Liver (tissue), 9 donors: ENCODE results near the gene EDDM3A. TPM values are rescaled to one million over a fixed set of nuclear protein-coding genes. Genes with fewer than 3 reads are reported as not detected.

Experiments used
- DNase-seq: peaks from one replicate; pipeline ENCODE4 v3.0.0-alpha.2; 2017; ENCODE audit warnings: low spot score
- H3K27ac ChIP-seq, 2 donors: one replicate each; pipeline ENCODE4 v1.7.0; 2013; ENCODE audit warnings: inconsistent platforms in 2 of 2, low read length in 2 of 2, control low read depth in 1 of 2, low read depth in 1 of 2, mild to moderate bottlenecking in 1 of 2
- H3K27me3 ChIP-seq, 4 donors: one replicate each; pipeline versions ENCODE4 v1.6.1 to v1.7.0; 2013; ENCODE audit warnings: low read length in 3 of 4, inconsistent platforms in 1 of 4, mild to moderate bottlenecking in 1 of 4, moderate library complexity in 1 of 4; ENCODE audit not compliant: control insufficient read depth in 4 of 4, insufficient read depth in 4 of 4
- H3K36me3 ChIP-seq, 4 donors: one replicate each; pipeline versions ENCODE4 v1.6.1 to v1.7.0; 2013; ENCODE audit warnings: low read length in 3 of 4, mild to moderate bottlenecking in 3 of 4, low read depth in 1 of 4, moderate library complexity in 1 of 4; ENCODE audit not compliant: control insufficient read depth in 4 of 4, insufficient read depth in 3 of 4
- H3K4me1 ChIP-seq, 4 donors: one replicate each; pipeline versions ENCODE4 v1.6.1 to v1.7.0; 2013; ENCODE audit warnings: low read length in 3 of 4, mild to moderate bottlenecking in 3 of 4, moderate library complexity in 1 of 4; ENCODE audit not compliant: control insufficient read depth in 4 of 4, insufficient read depth in 4 of 4
- H3K4me3 ChIP-seq, 3 donors: one replicate each; pipeline versions ENCODE4 v1.6.1 to v1.7.0; 2013; ENCODE audit warnings: low read length in 3 of 3, control low read depth in 1 of 3, low read depth in 1 of 3, mild to moderate bottlenecking in 1 of 3
- H3K9ac ChIP-seq, 2 donors: one replicate each; pipeline ENCODE4 v1.7.0; 2013; ENCODE audit warnings: low read length in 2 of 2, mild to moderate bottlenecking in 2 of 2, moderate library complexity in 2 of 2, control low read depth in 1 of 2, low read depth in 1 of 2
- H3K9me3 ChIP-seq, 4 donors: one replicate each; pipeline versions ENCODE4 v1.6.1 to v1.7.0; 2013; ENCODE audit warnings: low read length in 3 of 4; ENCODE audit not compliant: control insufficient read depth in 4 of 4
- EGR1 ChIP-seq, 2 donors: IDR thresholded peaks; 2 replicates each; pipeline ENCODE4 v1.6.1; 2016 to 2018; ENCODE audit warnings: antibody characterized with exemption in 2 of 2, low read depth in 2 of 2
- FOXA1 ChIP-seq: IDR thresholded peaks from 2 replicates; pipeline ENCODE4 v1.6.1; 2016; ENCODE audit warnings: antibody characterized with exemption
- FOXA2 ChIP-seq: IDR thresholded peaks from 2 replicates; pipeline ENCODE4 v1.6.1; 2016; ENCODE audit warnings: antibody characterized with exemption
- GABPA ChIP-seq, 2 donors: IDR thresholded peaks in 1 of 2; conservative IDR thresholded peaks in 1 of 2; 2 replicates each; pipeline ENCODE4 v1.6.1; 2016; ENCODE audit warnings: antibody characterized with exemption in 2 of 2, mild to moderate bottlenecking in 1 of 2, moderate library complexity in 1 of 2
- HNF4A ChIP-seq, 2 donors: conservative IDR thresholded peaks; 2 replicates each; pipeline ENCODE4 v1.6.1; 2016; ENCODE audit warnings: antibody characterized with exemption in 2 of 2, mild to moderate bottlenecking in 2 of 2
- HNF4G ChIP-seq: IDR thresholded peaks from 2 replicates; pipeline ENCODE4 v1.6.1; 2016; ENCODE audit warnings: antibody characterized with exemption
- NR2F2 ChIP-seq: IDR thresholded peaks from 2 replicates; pipeline ENCODE4 v1.6.1; 2016; ENCODE audit warnings: antibody characterized with exemption
- RAD21 ChIP-seq, 2 donors: IDR thresholded peaks; 2 replicates each; pipeline ENCODE4 v1.6.1; 2016; ENCODE audit warnings: antibody characterized with exemption in 2 of 2, mild to moderate bottlenecking in 2 of 2
- RXRA ChIP-seq, 2 donors: IDR thresholded peaks; 2 replicates each; pipeline ENCODE4 v1.6.1; 2017 to 2018; ENCODE audit warnings: antibody characterized with exemption in 2 of 2, mild to moderate bottlenecking in 1 of 2
- SP1 ChIP-seq: IDR thresholded peaks from 2 replicates; pipeline ENCODE4 v1.6.1; 2018; ENCODE audit warnings: antibody characterized with exemption, mild to moderate bottlenecking
- TAF1 ChIP-seq: conservative IDR thresholded peaks from 2 replicates; pipeline ENCODE4 v1.6.1; 2016; ENCODE audit warnings: antibody characterized with exemption, mild to moderate bottlenecking
- YY1 ChIP-seq: IDR thresholded peaks from 2 replicates; pipeline ENCODE4 v1.6.1; 2016; ENCODE audit warnings: antibody characterized with exemption, mild to moderate bottlenecking
- WGBS: extraction: QIAGEN DNeasy Blood & Tissue Kit; methylation state at CpG from one replicate; pipeline ENCODE4 v1.1.7; 2013; 5-methylcytosine and 5-hydroxymethylcytosine counted together
- polyA plus RNA-seq, 2 donors: library from polyadenylated mRNA; stranded (reverse) in 1 of 2; unstranded in 1 of 2; fragments of 200-250 nt in 1 of 2; fragments of >200 nt in 1 of 2; fragmentation: Nextera tagmentation in 1 of 2; extraction: Ambion mirVana in 1 of 2; gene quantifications; one replicate each; pipeline versions ENCODE4 v1.2.1 to v1.2.3, GENCODE V29; 2013 to 2015
- total RNA-seq, 2 donors: library from RNA; depleted of rRNA; stranded (reverse); fragments of >200 nt; gene quantifications; one replicate each; pipeline ENCODE4 v1.2.3, GENCODE V29; 2014
- TF ChIP-seq, protein P1 (sequence below): fragments of 150-350 bp; IDR thresholded peaks from 2 replicates; pipeline ENCODE4 v1.5.1; 2017; ENCODE audit warnings: improper control_type of control experiment, low read depth, low read length; ENCODE audit not compliant: missing input control
- TF ChIP-seq, protein P2 (sequence below): IDR thresholded peaks from 2 replicates; pipeline ENCODE4 v1.6.1; 2016; ENCODE audit warnings: antibody characterized with exemption, mild to moderate bottlenecking
- TF ChIP-seq, protein P3 (sequence below): IDR thresholded peaks from 2 replicates; pipeline ENCODE4 v1.6.1; 2016; ENCODE audit warnings: antibody characterized with exemption
- TF ChIP-seq, protein P4 (sequence below): IDR thresholded peaks from 2 replicates; pipeline ENCODE4 v1.6.1; 2016; ENCODE audit warnings: antibody characterized with exemption
- TF ChIP-seq, protein P5 (sequence below): IDR thresholded peaks from 2 replicates; pipeline ENCODE4 v1.6.1; 2016; ENCODE audit warnings: antibody characterized with exemption
- donor health status: healthy.
- donor health status: healthy.
- donor health status: healthy.
- donor health status: healthy.
- donor health status: healthy.

EDDM3A gene
- total and polyA plus RNA-seq, 4 donors = not detected

DNA sequence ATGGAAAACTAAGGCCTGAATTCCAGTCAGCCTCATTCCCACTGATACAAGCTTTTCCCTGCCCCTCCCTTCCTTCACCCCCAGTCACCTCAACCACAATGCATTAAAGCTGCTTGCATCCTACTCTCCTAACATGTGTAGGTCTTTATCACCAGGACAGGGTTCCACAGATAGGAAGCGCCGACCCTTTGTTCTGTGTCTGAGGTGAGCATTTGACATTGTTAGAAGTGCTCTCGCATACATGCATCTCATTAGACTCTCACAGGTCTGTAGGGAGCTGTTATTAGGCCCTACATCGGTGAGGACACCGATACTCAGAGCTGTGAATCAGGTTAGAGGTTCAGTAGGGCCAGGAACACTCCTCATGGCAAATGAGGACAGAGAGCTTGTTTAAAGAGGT, 13.2 kb upstream of the EDDM3A start:
- Histone ChIP-seq H3K4me1 (no peaks in the 10 kb centered on the region), H3K27me3 (no peaks in the 10 kb centered on the region), H3K4me3 (no peak overlapping the region), H3K36me3 (no peaks in the 10 kb centered on the region), H3K9ac (no peak overlapping the region), H3K9me3 (no peaks in the 10 kb centered on the region), H3K27ac (no peak overlapping the region)
- WGBS = 83% methylated on average over 5 of the region's 5 CpGs
- TF ChIP-seq, protein P1, sequence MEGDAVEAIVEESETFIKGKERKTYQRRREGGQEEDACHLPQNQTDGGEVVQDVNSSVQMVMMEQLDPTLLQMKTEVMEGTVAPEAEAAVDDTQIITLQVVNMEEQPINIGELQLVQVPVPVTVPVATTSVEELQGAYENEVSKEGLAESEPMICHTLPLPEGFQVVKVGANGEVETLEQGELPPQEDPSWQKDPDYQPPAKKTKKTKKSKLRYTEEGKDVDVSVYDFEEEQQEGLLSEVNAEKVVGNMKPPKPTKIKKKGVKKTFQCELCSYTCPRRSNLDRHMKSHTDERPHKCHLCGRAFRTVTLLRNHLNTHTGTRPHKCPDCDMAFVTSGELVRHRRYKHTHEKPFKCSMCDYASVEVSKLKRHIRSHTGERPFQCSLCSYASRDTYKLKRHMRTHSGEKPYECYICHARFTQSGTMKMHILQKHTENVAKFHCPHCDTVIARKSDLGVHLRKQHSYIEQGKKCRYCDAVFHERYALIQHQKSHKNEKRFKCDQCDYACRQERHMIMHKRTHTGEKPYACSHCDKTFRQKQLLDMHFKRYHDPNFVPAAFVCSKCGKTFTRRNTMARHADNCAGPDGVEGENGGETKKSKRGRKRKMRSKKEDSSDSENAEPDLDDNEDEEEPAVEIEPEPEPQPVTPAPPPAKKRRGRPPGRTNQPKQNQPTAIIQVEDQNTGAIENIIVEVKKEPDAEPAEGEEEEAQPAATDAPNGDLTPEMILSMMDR = no peak
- TF ChIP-seq FOXA1 (no peak), HNF4G (no peak), NR2F2 (no peak), HNF4A (conservative IDR thresholded peaks at IDR 0.05) (no peak), YY1 (no peak), EGR1 (IDR thresholded peaks at IDR 0.05; ENCODE audit: low read depth in 2 of 2) (no peak), GABPA (IDR thresholded peaks at IDR 0.05 in 1 of 2, conservative IDR thresholded peaks at IDR 0.05 in 1 of 2) (no peak), RXRA (IDR thresholded peaks at IDR 0.05) (no peak), RAD21 (IDR thresholded peaks at IDR 0.05) (no peak)
- TF ChIP-seq, protein P2, sequence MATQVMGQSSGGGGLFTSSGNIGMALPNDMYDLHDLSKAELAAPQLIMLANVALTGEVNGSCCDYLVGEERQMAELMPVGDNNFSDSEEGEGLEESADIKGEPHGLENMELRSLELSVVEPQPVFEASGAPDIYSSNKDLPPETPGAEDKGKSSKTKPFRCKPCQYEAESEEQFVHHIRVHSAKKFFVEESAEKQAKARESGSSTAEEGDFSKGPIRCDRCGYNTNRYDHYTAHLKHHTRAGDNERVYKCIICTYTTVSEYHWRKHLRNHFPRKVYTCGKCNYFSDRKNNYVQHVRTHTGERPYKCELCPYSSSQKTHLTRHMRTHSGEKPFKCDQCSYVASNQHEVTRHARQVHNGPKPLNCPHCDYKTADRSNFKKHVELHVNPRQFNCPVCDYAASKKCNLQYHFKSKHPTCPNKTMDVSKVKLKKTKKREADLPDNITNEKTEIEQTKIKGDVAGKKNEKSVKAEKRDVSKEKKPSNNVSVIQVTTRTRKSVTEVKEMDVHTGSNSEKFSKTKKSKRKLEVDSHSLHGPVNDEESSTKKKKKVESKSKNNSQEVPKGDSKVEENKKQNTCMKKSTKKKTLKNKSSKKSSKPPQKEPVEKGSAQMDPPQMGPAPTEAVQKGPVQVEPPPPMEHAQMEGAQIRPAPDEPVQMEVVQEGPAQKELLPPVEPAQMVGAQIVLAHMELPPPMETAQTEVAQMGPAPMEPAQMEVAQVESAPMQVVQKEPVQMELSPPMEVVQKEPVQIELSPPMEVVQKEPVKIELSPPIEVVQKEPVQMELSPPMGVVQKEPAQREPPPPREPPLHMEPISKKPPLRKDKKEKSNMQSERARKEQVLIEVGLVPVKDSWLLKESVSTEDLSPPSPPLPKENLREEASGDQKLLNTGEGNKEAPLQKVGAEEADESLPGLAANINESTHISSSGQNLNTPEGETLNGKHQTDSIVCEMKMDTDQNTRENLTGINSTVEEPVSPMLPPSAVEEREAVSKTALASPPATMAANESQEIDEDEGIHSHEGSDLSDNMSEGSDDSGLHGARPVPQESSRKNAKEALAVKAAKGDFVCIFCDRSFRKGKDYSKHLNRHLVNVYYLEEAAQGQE = no peak
- TF ChIP-seq, protein P3, sequence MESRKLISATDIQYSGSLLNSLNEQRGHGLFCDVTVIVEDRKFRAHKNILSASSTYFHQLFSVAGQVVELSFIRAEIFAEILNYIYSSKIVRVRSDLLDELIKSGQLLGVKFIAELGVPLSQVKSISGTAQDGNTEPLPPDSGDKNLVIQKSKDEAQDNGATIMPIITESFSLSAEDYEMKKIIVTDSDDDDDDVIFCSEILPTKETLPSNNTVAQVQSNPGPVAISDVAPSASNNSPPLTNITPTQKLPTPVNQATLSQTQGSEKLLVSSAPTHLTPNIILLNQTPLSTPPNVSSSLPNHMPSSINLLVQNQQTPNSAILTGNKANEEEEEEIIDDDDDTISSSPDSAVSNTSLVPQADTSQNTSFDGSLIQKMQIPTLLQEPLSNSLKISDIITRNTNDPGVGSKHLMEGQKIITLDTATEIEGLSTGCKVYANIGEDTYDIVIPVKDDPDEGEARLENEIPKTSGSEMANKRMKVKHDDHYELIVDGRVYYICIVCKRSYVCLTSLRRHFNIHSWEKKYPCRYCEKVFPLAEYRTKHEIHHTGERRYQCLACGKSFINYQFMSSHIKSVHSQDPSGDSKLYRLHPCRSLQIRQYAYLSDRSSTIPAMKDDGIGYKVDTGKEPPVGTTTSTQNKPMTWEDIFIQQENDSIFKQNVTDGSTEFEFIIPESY = no peak
- TF ChIP-seq, protein P4, sequence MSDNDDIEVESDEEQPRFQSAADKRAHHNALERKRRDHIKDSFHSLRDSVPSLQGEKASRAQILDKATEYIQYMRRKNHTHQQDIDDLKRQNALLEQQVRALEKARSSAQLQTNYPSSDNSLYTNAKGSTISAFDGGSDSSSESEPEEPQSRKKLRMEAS = no peak
- no peak for DNase-seq

DNA sequence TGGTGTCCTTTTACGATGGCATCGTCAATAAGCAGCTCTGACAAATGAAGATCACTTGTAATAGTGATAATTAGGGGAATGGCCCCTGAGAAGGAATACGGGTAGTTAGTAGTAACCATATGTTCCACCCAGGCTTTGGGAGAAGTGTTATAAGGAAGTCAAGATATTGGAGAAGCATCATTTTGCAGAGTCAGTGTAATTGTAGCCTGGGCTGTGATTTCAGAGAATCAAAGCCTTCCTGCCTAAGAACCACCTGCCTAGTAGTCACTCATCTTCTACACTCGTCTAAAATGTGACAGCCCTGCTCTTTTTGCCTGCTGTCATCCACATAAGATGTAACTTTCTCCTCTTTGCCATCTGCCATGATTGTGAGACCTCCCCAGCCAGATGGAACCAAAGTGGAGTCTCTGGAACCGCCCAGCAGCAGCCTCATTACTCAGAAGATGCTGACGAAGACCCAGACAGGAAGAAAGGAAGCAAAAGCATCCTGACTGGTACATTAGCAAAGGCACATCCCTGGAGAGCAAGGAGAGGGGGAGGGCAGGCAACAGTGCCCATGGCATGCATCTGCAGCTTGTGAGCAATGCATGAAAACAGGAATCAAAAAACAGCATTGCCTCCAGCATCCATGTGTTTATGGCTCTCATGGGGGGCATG, 12.6 kb upstream of the EDDM3A start:
- Histone ChIP-seq H3K4me3 (no peak overlapping the region), H3K27ac (no peak overlapping the region), H3K9me3 (no peaks in the 10 kb centered on the region), H3K4me1 (no peaks in the 10 kb centered on the region), H3K27me3 (no peaks in the 10 kb centered on the region), H3K36me3 (no peaks in the 10 kb centered on the region), H3K9ac (no peak overlapping the region)
- no peak for DNase-seq
- 61% methylated on average over 6 of the region's 6 CpGs for WGBS
- TF ChIP-seq NR2F2 (no peak), SP1 (no peak), EGR1 (IDR thresholded peaks at IDR 0.05; ENCODE audit: low read depth in 2 of 2) (no peak), GABPA (IDR thresholded peaks at IDR 0.05 in 1 of 2, conservative IDR thresholded peaks at IDR 0.05 in 1 of 2) (no peak), RXRA (IDR thresholded peaks at IDR 0.05) (no peak), TAF1 (no peak), HNF4G (no peak), FOXA2 (no peak), RAD21 (IDR thresholded peaks at IDR 0.05) (no peak), HNF4A (conservative IDR thresholded peaks at IDR 0.05) (no peak)
- TF ChIP-seq, protein P2 = no peak
- TF ChIP-seq, protein P5, sequence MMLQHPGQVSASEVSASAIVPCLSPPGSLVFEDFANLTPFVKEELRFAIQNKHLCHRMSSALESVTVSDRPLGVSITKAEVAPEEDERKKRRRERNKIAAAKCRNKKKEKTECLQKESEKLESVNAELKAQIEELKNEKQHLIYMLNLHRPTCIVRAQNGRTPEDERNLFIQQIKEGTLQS = no peak
- TF ChIP-seq, protein P3 = no peak
